ENCODE results near the gene COL11A1. TPM values are rescaled to one million over a fixed set of nuclear protein-coding genes. Genes with fewer than 3 reads are reported as not detected.

COL11A1 gene
- total and polyA plus RNA-seq, 2 of the 4 experiments (the other 2 are of a cell fraction): 4.6 to 5.2 TPM

DNA sequence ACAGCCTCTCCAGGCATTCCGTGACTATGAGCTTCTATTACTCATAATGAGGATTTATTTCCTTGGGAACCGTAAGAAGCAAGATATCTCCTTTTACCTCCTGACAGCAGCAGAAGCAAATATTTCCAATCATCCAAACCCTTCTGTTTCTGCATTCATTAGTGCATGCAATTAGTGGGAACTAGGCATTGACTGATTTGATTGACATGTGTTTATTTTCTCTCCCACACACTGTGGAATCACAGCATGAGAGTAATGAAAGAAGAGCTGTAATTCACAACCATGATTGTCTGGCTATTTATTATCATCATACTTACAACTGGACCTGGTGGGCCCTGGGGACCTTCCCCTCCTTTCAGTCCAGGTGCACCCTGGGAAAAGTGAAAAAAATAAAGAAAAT is 146.8 kb downstream of the COL11A1 start:
- no peak overlapping the region for H4K5ac ChIP-seq (ENCODE audit: low read depth, low read length)
- H4K91ac ChIP-seq (ENCODE audit: insufficient read depth, low read depth, low read length): no peak overlapping the region
- TF ChIP-seq FOS (IDR thresholded peaks at IDR 0.05; ENCODE audit: low read depth, low read length): no peak
- TF ChIP-seq, protein P1, sequence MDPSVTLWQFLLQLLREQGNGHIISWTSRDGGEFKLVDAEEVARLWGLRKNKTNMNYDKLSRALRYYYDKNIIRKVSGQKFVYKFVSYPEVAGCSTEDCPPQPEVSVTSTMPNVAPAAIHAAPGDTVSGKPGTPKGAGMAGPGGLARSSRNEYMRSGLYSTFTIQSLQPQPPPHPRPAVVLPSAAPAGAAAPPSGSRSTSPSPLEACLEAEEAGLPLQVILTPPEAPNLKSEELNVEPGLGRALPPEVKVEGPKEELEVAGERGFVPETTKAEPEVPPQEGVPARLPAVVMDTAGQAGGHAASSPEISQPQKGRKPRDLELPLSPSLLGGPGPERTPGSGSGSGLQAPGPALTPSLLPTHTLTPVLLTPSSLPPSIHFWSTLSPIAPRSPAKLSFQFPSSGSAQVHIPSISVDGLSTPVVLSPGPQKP (IDR thresholded peaks at IDR 0.05; ENCODE audit: borderline replicate concordance, low read depth, low read length): no peak
- no peak for TF ChIP-seq MAFK (IDR thresholded peaks at IDR 0.05; ENCODE audit: low read depth, low read length)
- TF ChIP-seq MXI1 (IDR thresholded peaks at IDR 0.05; ENCODE audit: borderline replicate concordance, low read depth, low read length): no peak
- TF ChIP-seq BHLHE40 (IDR thresholded peaks at IDR 0.05; ENCODE audit: low read depth, low read length): no peak
- TF ChIP-seq NFE2L2 (IDR thresholded peaks at IDR 0.05; ENCODE audit: low read depth, low read length): no peak
- TF ChIP-seq USF2 (IDR thresholded peaks at IDR 0.05; ENCODE audit: low read depth, low read length): no peak
- POLR2A ChIA-PET (ENCODE audit: unreplicated experiment): no interaction called here
- H2BK20ac ChIP-seq (ENCODE audit: low read depth, low read length): no peak overlapping the region
- BruUV-seq (replicated peaks): no TSS peak
- no CpG with 5 or more reads among the region's 2 CpGs for WGBS, 2 experiments (ENCODE audit: extremely low coverage in 2 of 2, insufficient read length in 1 of 2)
- CTCF ChIA-PET: no interaction called here
- no peak overlapping the region for H2BK120ac ChIP-seq (ENCODE audit: low read depth, low read length)
- H3K4ac ChIP-seq (ENCODE audit: low read depth, low read length): no peak overlapping the region
- dilution Hi-C loops (cut with HindIII; ENCODE audit: low sequenced_read_pairs, unreplicated experiment): no loop called here
- no peaks in the 10 kb centered on the region for H3K27me3 ChIP-seq (ENCODE audit: control insufficient read depth, insufficient read depth, low read length)
- H2BK15ac ChIP-seq (ENCODE audit: low read depth, low read length): no peak overlapping the region
- no peak overlapping the region for H3K9ac ChIP-seq (ENCODE audit: low read depth, low read length)
- intact Hi-C loops (cut with micrococcal nuclease): no loop called here
- H3K56ac ChIP-seq (ENCODE audit: extremely low read depth, insufficient read depth, low read length): no peak overlapping the region
- no peak overlapping the region for H3K14ac ChIP-seq (replicated peaks; ENCODE audit: low read depth, low read length)
- no peak overlapping the region for H3K4me2 ChIP-seq (ENCODE audit: low read depth, low read length)
- H4K8ac ChIP-seq (ENCODE audit: low read depth in 2 of 2, low read length in 2 of 2): no peak overlapping the region
- peaks cover 2% of the 10 kb centered on the region; the same call in 1 of the 2 replicates for H3K4me1 ChIP-seq (ENCODE audit: control insufficient read depth, insufficient read depth, low read length)
- no peak overlapping the region for H2AK5ac ChIP-seq (ENCODE audit: low read depth, low read length)
- no peak for ATAC-seq (ENCODE audit: low read depth)
- H2AFZ ChIP-seq (replicated peaks; ENCODE audit: low read length, poor library complexity): no peak overlapping the region
- H3K23ac ChIP-seq (ENCODE audit: low read depth, low read length): no peak overlapping the region
- no peaks in the 10 kb centered on the region for H4K20me1 ChIP-seq (ENCODE audit: insufficient read depth, low read length)
- H3K27ac ChIP-seq (ENCODE audit: insufficient read depth, low read length): no peak overlapping the region
- no peak overlapping the region for H3K4me3 ChIP-seq (ENCODE audit: insufficient read depth, low read depth, low read length)
- H3K9me1 ChIP-seq (ENCODE audit: insufficient read depth, low read length): no peaks in the 10 kb centered on the region
- no peak for DNase-seq
- in situ Hi-C loops (cut with MboI; ENCODE audit: low sequenced_read_pairs): loop anchor here (25.0 kb wide), 1 partner anchor 399 kb away; no protein-coding TSS in a partner anchor
- no peak overlapping the region for H2AK9ac ChIP-seq (replicated peaks; ENCODE audit: low read depth, low read length, poor library complexity)
- H3K18ac ChIP-seq (ENCODE audit: low read depth, low read length): no peak overlapping the region
- no peak overlapping the region for H2BK5ac ChIP-seq (ENCODE audit: low read depth, low read length, poor library complexity, severe bottlenecking)
- H3K9me3 ChIP-seq (ENCODE audit: control insufficient read depth, insufficient read depth, low read length): no peaks in the 10 kb centered on the region
- H3K36me3 ChIP-seq (ENCODE audit: control insufficient read depth, insufficient read depth, low read length): no peaks in the 10 kb centered on the region
- H3K79me1 ChIP-seq (ENCODE audit: low read depth in 1 of 2, low read length in 2 of 2): no peaks in the 10 kb centered on the region

Data from IMR-90 (cell line).